Measurements from ENCODE around the gene CDH15. TPM values are rescaled to one million over a fixed set of nuclear protein-coding genes. Genes with fewer than 3 reads are reported as not detected.

The CDH15 gene
- total and polyA plus RNA-seq, 2 of the 13 experiments (the other 11 are each of a cell fraction or from before 2014, with no cell fraction given): 0.74 to 2.2 TPM

GRCh38 chr16:89241187-89242007 is 69.8 kb downstream of the CDH15 start (continued):
- TF ChIP-seq, protein P1, sequence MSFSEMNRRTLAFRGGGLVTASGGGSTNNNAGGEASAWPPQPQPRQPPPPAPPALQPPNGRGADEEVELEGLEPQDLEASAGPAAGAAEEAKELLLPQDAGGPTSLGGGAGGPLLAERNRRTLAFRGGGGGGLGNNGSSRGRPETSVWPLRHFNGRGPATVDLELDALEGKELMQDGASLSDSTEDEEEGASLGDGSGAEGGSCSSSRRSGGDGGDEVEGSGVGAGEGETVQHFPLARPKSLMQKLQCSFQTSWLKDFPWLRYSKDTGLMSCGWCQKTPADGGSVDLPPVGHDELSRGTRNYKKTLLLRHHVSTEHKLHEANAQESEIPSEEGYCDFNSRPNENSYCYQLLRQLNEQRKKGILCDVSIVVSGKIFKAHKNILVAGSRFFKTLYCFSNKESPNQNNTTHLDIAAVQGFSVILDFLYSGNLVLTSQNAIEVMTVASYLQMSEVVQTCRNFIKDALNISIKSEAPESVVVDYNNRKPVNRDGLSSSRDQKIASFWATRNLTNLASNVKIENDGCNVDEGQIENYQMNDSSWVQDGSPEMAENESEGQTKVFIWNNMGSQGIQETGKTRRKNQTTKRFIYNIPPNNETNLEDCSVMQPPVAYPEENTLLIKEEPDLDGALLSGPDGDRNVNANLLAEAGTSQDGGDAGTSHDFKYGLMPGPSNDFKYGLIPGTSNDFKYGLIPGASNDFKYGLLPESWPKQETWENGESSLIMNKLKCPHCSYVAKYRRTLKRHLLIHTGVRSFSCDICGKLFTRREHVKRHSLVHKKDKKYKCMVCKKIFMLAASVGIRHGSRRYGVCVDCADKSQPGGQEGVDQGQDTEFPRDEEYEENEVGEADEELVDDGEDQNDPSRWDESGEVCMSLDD (CRISPR knock-in tag; IDR thresholded peaks at IDR 0.05; ENCODE audit: borderline replicate concordance): peak; percentile 73; the same call in 1 of the 2 replicates
- TF ChIP-seq POGZ (CRISPR knock-in tag; IDR thresholded peaks at IDR 0.05) (peak; percentile 82; the same call in 1 of the 2 replicates), FOXK1 (CRISPR knock-in tag; IDR thresholded peaks at IDR 0.05; ENCODE audit: borderline replicate concordance, low read depth) (peak; percentile 58; the same call in 1 of the 2 replicates), HCFC1 (IDR thresholded peaks at IDR 0.05; ENCODE audit: low read depth, low read length) (no peak; the same call in 1 of the 2 replicates), ZNF484 (CRISPR knock-in tag; IDR thresholded peaks at IDR 0.05; ENCODE audit: borderline replicate concordance, low read depth) (0 out of 2 replicates have a peak, but pooled peaks have one; percentile 3), ZNF382 (CRISPR knock-in tag; IDR thresholded peaks at IDR 0.05; ENCODE audit: borderline replicate concordance) (no peak), ZNF724P (CRISPR knock-in tag; IDR thresholded peaks at IDR 0.05; ENCODE audit: borderline replicate concordance) (peak; percentile 22; the same call in 1 of the 2 replicates), TBX2 (CRISPR knock-in tag; IDR thresholded peaks at IDR 0.05; ENCODE audit: borderline replicate concordance) (peak; percentile 91), SPEN (CRISPR knock-in tag; IDR thresholded peaks at IDR 0.05; ENCODE audit: low read depth) (peak; percentile 96), ZNF761 (CRISPR knock-in tag; conservative IDR thresholded peaks at IDR 0.05) (0 out of 2 replicates have a peak, but pooled peaks have one; percentile 40), ZNF264 (CRISPR knock-in tag; IDR thresholded peaks at IDR 0.05) (peak; percentile 82; the same call in 1 of the 2 replicates), ZMAT3 (CRISPR knock-in tag; conservative IDR thresholded peaks at IDR 0.05) (peak; percentile 87), ZNF225 (CRISPR knock-in tag; IDR thresholded peaks at IDR 0.05) (no peak), MLXIP (CRISPR knock-in tag; IDR thresholded peaks at IDR 0.05; ENCODE audit: borderline replicate concordance) (0 out of 2 replicates have a peak, but pooled peaks have one; percentile 42), DBP (CRISPR knock-in tag; IDR thresholded peaks at IDR 0.05; ENCODE audit: not compliant biosample characterization) (peak; percentile 55)
- TF ChIP-seq, protein P2, sequence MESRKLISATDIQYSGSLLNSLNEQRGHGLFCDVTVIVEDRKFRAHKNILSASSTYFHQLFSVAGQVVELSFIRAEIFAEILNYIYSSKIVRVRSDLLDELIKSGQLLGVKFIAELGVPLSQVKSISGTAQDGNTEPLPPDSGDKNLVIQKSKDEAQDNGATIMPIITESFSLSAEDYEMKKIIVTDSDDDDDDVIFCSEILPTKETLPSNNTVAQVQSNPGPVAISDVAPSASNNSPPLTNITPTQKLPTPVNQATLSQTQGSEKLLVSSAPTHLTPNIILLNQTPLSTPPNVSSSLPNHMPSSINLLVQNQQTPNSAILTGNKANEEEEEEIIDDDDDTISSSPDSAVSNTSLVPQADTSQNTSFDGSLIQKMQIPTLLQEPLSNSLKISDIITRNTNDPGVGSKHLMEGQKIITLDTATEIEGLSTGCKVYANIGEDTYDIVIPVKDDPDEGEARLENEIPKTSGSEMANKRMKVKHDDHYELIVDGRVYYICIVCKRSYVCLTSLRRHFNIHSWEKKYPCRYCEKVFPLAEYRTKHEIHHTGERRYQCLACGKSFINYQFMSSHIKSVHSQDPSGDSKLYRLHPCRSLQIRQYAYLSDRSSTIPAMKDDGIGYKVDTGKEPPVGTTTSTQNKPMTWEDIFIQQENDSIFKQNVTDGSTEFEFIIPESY (CRISPR knock-in tag; IDR thresholded peaks at IDR 0.05): no peak; the same call in none of the 2 replicates
- TF ChIP-seq, protein P3, sequence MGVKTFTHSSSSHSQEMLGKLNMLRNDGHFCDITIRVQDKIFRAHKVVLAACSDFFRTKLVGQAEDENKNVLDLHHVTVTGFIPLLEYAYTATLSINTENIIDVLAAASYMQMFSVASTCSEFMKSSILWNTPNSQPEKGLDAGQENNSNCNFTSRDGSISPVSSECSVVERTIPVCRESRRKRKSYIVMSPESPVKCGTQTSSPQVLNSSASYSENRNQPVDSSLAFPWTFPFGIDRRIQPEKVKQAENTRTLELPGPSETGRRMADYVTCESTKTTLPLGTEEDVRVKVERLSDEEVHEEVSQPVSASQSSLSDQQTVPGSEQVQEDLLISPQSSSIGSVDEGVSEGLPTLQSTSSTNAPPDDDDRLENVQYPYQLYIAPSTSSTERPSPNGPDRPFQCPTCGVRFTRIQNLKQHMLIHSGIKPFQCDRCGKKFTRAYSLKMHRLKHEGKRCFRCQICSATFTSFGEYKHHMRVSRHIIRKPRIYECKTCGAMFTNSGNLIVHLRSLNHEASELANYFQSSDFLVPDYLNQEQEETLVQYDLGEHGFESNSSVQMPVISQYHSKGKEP (CRISPR knock-in tag; IDR thresholded peaks at IDR 0.05): 0 out of 2 replicates have a peak, but pooled peaks have one; percentile 64
